Measurements from ENCODE around the gene PCSK1.

Gene PCSK1

GRCh38 chr5:96379896-96380295 is 53.2 kb downstream of the PCSK1 start:
- H3K4me3 ChIP-seq (ENCODE audit: low read depth in 1 of 2, low read length in 2 of 2): no peak overlapping the region
- TF ChIP-seq EZH2 (IDR thresholded peaks at IDR 0.05; ENCODE audit: borderline replicate concordance, low read depth, low read length, severe bottlenecking) (no peak), CTCF (IDR thresholded peaks at IDR 0.05; ENCODE audit: borderline replicate concordance, extremely low read depth, low read length, poor library complexity, severe bottlenecking) (no peak)
- no peak overlapping the region for H3K27ac ChIP-seq (ENCODE audit: low read length)
- DNase-seq: no peak
- ATAC-seq (ENCODE audit: insufficient read depth, low read depth): no peak
- no peaks in the 10 kb centered on the region for H4K20me1 ChIP-seq (ENCODE audit: insufficient read depth, low read length)
- H3K27me3 ChIP-seq (ENCODE audit: insufficient read depth, low read length, poor library complexity): peaks cover 4% of the 10 kb centered on the region
- H2AFZ ChIP-seq (ENCODE audit: low read depth, low read length): no peak overlapping the region
- no peaks in the 10 kb centered on the region for H3K36me3 ChIP-seq (ENCODE audit: insufficient read depth, low read length)
- no peaks in the 10 kb centered on the region for H3K9me3 ChIP-seq (ENCODE audit: insufficient read depth, low read length, severe bottlenecking)
- no peaks in the 10 kb centered on the region for H3K79me2 ChIP-seq (ENCODE audit: insufficient read depth, low read length)
- H3K9ac ChIP-seq (ENCODE audit: low read depth, low read length): no peak overlapping the region
- H3K4me1 ChIP-seq (ENCODE audit: insufficient read depth, low read length): peaks cover 10% of the 10 kb centered on the region
- H3K4me2 ChIP-seq (ENCODE audit: insufficient read depth, low read length): no peak overlapping the region

- H3K4me2 ChIP-seq (ENCODE audit: insufficient read depth, low read length): no peak overlapping the region
- ATAC-seq (ENCODE audit: insufficient read depth, low read depth): no peak
- H2AFZ ChIP-seq (ENCODE audit: low read depth, low read length): no peak overlapping the region
- no peak for TF ChIP-seq CTCF (IDR thresholded peaks at IDR 0.05; ENCODE audit: borderline replicate concordance, extremely low read depth, low read length, poor library complexity, severe bottlenecking)
- no peak for TF ChIP-seq EZH2 (IDR thresholded peaks at IDR 0.05; ENCODE audit: borderline replicate concordance, low read depth, low read length, severe bottlenecking)
- H3K9me3 ChIP-seq (ENCODE audit: insufficient read depth, low read length, severe bottlenecking): no peaks in the 10 kb centered on the region
- H3K4me1 ChIP-seq (ENCODE audit: insufficient read depth, low read length): peaks cover 10% of the 10 kb centered on the region
- H3K4me3 ChIP-seq (ENCODE audit: low read depth in 1 of 2, low read length in 2 of 2): no peak overlapping the region
- peaks cover 21% of the 10 kb centered on the region for H3K27me3 ChIP-seq (ENCODE audit: insufficient read depth, low read length, poor library complexity)
- no peaks in the 10 kb centered on the region for H3K36me3 ChIP-seq (ENCODE audit: insufficient read depth, low read length)
- H3K27ac ChIP-seq (ENCODE audit: low read length): no peak overlapping the region
- DNase-seq: no peak
- H3K9ac ChIP-seq (ENCODE audit: low read depth, low read length): no peak overlapping the region
- H4K20me1 ChIP-seq (ENCODE audit: insufficient read depth, low read length): no peaks in the 10 kb centered on the region
- no peaks in the 10 kb centered on the region for H3K79me2 ChIP-seq (ENCODE audit: insufficient read depth, low read length)
These were observed 55.5 kb downstream of the PCSK1 start for GRCh38 chr5:96377597-96377996.

- ATAC-seq (ENCODE audit: insufficient read depth, low read depth) (no peak), DNase-seq (no peak)
- Histone ChIP-seq H3K27me3 (ENCODE audit: insufficient read depth, low read length, poor library complexity) (peaks cover 25% of the 10 kb centered on the region), H2AFZ (ENCODE audit: low read depth, low read length) (no peak overlapping the region), H3K79me2 (ENCODE audit: insufficient read depth, low read length) (no peaks in the 10 kb centered on the region), H3K4me3 (ENCODE audit: low read depth in 1 of 2, low read length in 2 of 2) (no peak overlapping the region), H3K4me2 (ENCODE audit: insufficient read depth, low read length) (no peak overlapping the region), H3K36me3 (ENCODE audit: insufficient read depth, low read length) (no peaks in the 10 kb centered on the region), H3K4me1 (ENCODE audit: insufficient read depth, low read length) (peaks cover 10% of the 10 kb centered on the region), H3K27ac (ENCODE audit: low read length) (no peak overlapping the region), H4K20me1 (ENCODE audit: insufficient read depth, low read length) (no peaks in the 10 kb centered on the region), H3K9ac (ENCODE audit: low read depth, low read length) (no peak overlapping the region), H3K9me3 (ENCODE audit: insufficient read depth, low read length, severe bottlenecking) (no peaks in the 10 kb centered on the region)
- TF ChIP-seq CTCF (IDR thresholded peaks at IDR 0.05; ENCODE audit: borderline replicate concordance, extremely low read depth, low read length, poor library complexity, severe bottlenecking) (no peak), EZH2 (IDR thresholded peaks at IDR 0.05; ENCODE audit: borderline replicate concordance, low read depth, low read length, severe bottlenecking) (no peak)
These were observed 55.9 kb downstream of the PCSK1 start for GRCh38 chr5:96377167-96377566.

GRCh38 chr5:96374653-96375052 is 58.4 kb downstream of the PCSK1 start:
- no peak overlapping the region for H3K9ac ChIP-seq (ENCODE audit: low read depth, low read length)
- H4K20me1 ChIP-seq (ENCODE audit: insufficient read depth, low read length): no peaks in the 10 kb centered on the region
- H3K4me1 ChIP-seq (ENCODE audit: insufficient read depth, low read length): no peaks in the 10 kb centered on the region
- no peaks in the 10 kb centered on the region for H3K9me3 ChIP-seq (ENCODE audit: insufficient read depth, low read length, severe bottlenecking)
- no peak overlapping the region for H3K27ac ChIP-seq (ENCODE audit: low read length)
- DNase-seq: peak; percentile 45
- H3K36me3 ChIP-seq (ENCODE audit: insufficient read depth, low read length): no peaks in the 10 kb centered on the region
- peak; percentile 83 for ATAC-seq (ENCODE audit: insufficient read depth, low read depth)
- H3K4me3 ChIP-seq (ENCODE audit: low read depth in 1 of 2, low read length in 2 of 2): no peak overlapping the region
- no peaks in the 10 kb centered on the region for H3K79me2 ChIP-seq (ENCODE audit: insufficient read depth, low read length)
- no peak for TF ChIP-seq EZH2 (IDR thresholded peaks at IDR 0.05; ENCODE audit: borderline replicate concordance, low read depth, low read length, severe bottlenecking)
- TF ChIP-seq CTCF (IDR thresholded peaks at IDR 0.05; ENCODE audit: borderline replicate concordance, extremely low read depth, low read length, poor library complexity, severe bottlenecking): no peak
- no peak overlapping the region for H2AFZ ChIP-seq (ENCODE audit: low read depth, low read length)
- no peak overlapping the region for H3K4me2 ChIP-seq (ENCODE audit: insufficient read depth, low read length)
- peaks cover 28% of the 10 kb centered on the region for H3K27me3 ChIP-seq (ENCODE audit: insufficient read depth, low read length, poor library complexity)
